Neural cell (in vitro differentiated cells): ENCODE results near the gene PDAP1.

ENCODE experiments used
- CTCF ChIP-seq: fragments of 450-650 bp; IDR thresholded peaks from 2 replicates; pipeline ENCODE4 v1.5.1; 2014; ENCODE audit warnings: antibody characterized with exemption, mild to moderate bottlenecking, moderate library complexity; ENCODE audit not compliant: poor library complexity, severe bottlenecking
- EZH2 ChIP-seq: fragments of 200-600, 300-800 bp; shearing (Covaris generic), sonication (generic); IDR thresholded peaks from 2 replicates; pipeline ENCODE4 v1.6.1; 2014; ENCODE audit warnings: antibody characterized with exemption, low read length, borderline replicate concordance, mild to moderate bottlenecking; ENCODE audit not compliant: insufficient read depth, poor library complexity, severe bottlenecking

DNA sequence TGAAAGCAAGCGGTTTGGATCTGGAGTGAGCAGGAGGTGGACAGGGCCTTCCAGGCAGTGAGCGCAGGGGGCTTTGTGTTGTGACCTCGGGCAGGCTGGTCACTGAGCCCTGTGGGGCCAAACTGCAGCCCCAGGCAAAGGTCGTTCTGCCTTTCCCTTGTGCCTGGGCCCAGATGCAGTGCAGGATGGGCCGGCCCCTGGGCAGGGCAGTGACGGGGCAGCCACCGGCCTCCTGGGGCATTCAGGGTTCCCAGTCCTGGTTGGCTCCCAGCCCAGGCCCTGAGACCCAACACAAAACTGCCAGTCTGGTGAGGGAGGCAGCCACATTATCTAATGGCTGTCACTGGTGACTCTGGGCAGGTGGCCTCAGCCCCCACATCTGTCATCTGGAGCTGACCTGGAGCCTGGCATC is 26.7 kb downstream of the PDAP1 start:
- TF ChIP-seq CTCF, result no peak
- no peak for TF ChIP-seq EZH2
